Transverse colon (tissue), 3 donors: ENCODE data around the gene LAMA5.

Experiments used
- POLR2A ChIP-seq: fragments of 450-650 bp; IDR thresholded peaks from one replicate; pipeline ENCODE4 v1.6.1; 2016; ENCODE audit warnings: antibody characterized with exemption, mild to moderate bottlenecking, moderate library complexity
- POLR2AphosphoS5 ChIP-seq, 3 donors: sonication (generic); formaldehyde crosslinking; IDR thresholded peaks; one replicate each; pipeline ENCODE4 v1.6.1; 2016; ENCODE audit warnings: antibody characterized with exemption in 3 of 3

GRCh38 chr20:62387219-62387913 lies 20.3 kb upstream of the LAMA5 start:
- no peak for TF ChIP-seq POLR2A
- TF ChIP-seq POLR2AphosphoS5 (IDR thresholded peaks at IDR 0.05), result no peak
